Stimulated activated CD8-positive, alpha-beta memory T cell treated with anti-CD3 and anti-CD28 coated beads, Interleukin-2, amount 100 ng/mL, for 1 hour (primary cell): Measurements from ENCODE around the gene FGF2.
"Not testable (repeated sequence)": the region's sequence is repeated elsewhere in the genome, so short reads cannot be mapped to it uniquely, and the experiment has no call there.

ENCODE experiments used
- DNase-seq, 2 donors: peaks; one replicate each; pipeline ENCODE4 v3.0.0-alpha.2; 2020; ENCODE audit warnings: low read depth in 2 of 2

The FGF2 gene

GRCh38 chr4:122845760-122846159 is 19.1 kb downstream of the FGF2 start:
- DNase-seq, result no peak

DNA sequence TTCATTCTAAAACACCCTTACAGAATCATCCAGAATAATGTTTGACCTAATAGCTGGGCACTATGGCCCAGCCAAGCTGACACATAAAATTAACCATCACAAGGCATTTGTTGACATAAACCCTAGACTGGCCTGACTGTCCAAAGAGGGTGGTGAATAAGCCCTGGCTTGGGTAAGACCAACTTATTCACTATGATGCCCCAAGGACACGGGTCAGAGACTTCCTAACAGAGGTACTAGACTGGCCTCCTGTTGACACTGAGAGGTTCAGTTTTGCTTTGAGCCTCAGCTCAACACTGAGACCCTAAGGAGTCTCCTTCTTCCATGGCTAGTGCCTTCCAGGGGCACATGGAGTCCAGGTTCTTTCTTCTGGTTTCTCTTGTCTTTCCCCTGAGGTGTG is 21.3 kb downstream of the FGF2 start:
- DNase-seq, result no peak

GRCh38 chr4:122849789-122850188 is 23.2 kb downstream of the FGF2 start:
- not testable (repeated sequence) for DNase-seq

- no peak for DNase-seq
Measured at GRCh38 chr4:122851568-122851967, 24.9 kb downstream of the FGF2 start.

GRCh38 chr4:122854447-122855352 is 28.1 kb downstream of the FGF2 start:
- DNase-seq, result no peak

DNA sequence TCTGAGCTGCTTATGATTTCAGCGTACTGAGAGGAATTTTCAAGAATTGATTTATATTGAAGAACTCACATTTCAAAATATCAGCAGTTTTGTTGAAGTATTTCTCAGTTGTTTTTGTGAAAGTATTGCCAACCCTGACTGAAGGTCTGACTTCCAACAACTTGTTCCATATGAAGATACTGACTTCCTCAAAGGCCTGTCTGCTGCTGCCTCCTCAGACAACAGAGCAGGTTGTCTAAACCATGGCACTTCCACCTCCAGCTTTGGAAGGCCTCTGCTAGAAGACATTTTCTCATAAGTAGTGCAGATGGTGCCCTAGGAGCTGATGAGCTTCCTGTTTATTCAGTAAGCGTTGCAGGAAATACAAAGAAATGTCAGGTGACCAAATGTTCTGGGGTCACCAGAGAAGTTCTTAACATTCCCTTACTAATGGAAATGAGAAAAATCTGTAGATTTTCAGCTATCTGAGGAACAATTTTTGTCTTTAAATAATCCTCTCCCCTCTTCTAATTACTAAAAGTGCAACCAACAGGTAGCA is 28.8 kb downstream of the FGF2 start:
- DNase-seq, result no peak

DNA sequence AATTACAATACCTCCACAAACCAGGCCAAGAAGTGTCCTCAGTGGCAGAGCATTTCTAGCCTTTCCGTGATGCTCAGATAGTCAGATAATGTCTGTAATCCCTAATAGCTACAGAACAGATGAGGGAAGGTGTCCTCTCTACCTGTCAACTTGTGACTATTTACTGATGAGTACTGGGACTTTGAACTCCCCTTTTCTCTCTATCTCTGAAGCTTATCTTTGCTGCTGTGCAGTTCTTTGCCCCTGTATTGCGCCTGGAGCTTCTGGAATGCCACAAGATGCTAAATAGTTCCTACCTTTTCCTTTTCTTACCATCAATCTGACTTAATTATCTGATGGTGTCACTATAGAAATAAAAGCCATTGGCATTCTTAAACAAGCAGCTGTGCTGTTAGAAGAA is 30.5 kb downstream of the FGF2 start:
- DNase-seq, result no peak

DNA sequence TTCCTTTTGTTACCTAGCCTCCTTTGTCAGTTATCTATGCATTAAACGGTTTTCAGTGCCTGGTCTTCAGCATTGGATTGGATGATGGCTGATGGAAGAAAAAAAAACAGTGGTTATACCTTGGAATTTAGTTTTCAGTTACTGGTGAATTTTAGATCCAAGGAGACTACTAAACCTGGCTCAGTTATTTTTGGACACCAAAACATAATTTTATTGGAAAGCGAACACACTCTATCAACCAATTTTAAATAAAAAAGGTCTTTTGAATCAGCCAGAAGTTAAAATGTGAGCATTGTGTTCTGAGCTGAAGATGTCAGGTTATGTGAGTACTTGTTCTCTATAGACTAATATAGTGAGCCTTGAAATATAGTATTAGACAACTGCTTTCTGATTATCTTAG is 32.1 kb downstream of the FGF2 start:
- no peak for DNase-seq

DNA sequence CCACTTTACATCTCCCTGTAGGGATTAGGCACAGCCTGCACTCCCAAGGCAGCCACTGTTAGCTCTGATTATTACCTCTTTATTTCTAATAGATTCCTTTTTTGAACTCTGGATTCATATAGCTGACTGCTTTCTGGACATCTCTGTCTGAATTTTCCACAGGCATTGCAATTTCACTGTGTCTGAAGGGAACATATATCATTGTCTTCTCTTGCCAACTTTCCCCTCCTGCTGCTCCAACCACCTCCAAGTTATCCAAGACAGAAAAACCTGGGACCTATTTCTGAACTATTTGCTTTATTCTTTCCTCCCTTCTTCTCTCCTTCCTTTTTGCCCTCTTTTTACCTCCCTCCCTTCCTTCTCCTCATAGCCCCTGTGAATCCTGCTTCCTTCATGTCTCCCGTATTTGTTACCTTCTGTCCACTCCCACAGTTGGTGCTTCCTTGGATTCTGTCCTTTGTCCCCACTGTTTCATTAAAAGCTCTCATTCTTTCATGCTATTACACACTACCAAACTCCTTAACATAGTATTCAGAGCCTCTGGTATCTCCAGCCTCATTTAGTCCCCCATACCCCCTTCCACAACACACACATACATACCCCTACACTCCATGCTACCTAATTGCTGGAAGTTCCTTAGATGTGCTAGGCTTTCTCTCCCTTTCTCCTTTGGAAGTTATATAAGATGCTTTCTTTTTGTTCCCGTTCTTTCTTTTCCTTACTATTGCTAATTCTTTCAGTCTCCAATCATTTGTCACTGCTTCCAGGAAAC is 34.7 kb downstream of the FGF2 start:
- no peak for DNase-seq

- DNase-seq, result no peak
Measured at GRCh38 chr4:122863639-122864038, 37.0 kb downstream of the FGF2 start.

- DNase-seq, result no peak
Measured at GRCh38 chr4:122865425-122865824, 38.8 kb downstream of the FGF2 start.

DNA sequence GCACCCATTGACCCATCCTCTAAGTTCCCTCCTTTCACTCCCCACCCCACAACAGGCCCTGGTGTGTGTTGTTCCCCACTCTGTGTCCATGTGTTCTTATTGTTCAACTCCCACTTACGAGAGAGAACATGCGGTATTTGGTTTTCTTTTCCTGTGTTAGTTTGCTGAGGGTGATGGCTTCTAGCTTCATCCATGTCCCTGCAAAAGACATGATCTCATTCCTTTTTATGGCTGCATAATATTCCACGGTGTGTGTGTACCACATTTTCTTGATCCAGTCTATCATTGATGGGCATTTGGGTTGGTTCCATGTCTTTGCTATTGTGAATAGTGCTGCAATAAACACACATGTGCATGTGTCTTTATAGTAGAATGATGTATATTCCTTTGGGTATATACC is 41.6 kb downstream of the FGF2 start:
- not testable (repeated sequence) for DNase-seq

- no peak for DNase-seq
Measured at GRCh38 chr4:122873146-122873545, 46.5 kb downstream of the FGF2 start.

GRCh38 chr4:122873821-122874593 is 47.4 kb downstream of the FGF2 start:
- DNase-seq, result no peak

GRCh38 chr4:122875949-122876348 is 49.3 kb downstream of the FGF2 start:
- no peak for DNase-seq

- no peak for DNase-seq
Measured at GRCh38 chr4:122876456-122876855, 49.8 kb downstream of the FGF2 start.

DNA sequence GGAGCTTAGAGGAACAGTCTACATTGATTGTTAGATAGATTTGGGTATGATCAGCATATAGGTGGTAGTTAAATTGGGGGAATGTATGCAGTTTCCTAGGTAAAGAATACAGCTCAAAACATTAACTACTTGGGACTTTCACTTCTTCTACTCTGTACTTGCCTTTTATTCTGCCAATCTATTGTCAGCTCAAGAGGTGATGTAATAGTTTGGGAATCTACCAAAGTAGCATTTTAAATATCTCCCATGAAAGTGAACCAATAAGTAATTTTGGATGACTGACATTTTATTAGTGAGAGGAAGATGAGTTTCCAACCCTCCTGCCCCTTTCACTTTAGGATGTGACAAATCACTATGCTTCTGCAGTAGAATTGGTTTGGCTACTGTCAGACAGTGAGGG is 52.4 kb downstream of the FGF2 start:
- DNase-seq, result no peak

DNA sequence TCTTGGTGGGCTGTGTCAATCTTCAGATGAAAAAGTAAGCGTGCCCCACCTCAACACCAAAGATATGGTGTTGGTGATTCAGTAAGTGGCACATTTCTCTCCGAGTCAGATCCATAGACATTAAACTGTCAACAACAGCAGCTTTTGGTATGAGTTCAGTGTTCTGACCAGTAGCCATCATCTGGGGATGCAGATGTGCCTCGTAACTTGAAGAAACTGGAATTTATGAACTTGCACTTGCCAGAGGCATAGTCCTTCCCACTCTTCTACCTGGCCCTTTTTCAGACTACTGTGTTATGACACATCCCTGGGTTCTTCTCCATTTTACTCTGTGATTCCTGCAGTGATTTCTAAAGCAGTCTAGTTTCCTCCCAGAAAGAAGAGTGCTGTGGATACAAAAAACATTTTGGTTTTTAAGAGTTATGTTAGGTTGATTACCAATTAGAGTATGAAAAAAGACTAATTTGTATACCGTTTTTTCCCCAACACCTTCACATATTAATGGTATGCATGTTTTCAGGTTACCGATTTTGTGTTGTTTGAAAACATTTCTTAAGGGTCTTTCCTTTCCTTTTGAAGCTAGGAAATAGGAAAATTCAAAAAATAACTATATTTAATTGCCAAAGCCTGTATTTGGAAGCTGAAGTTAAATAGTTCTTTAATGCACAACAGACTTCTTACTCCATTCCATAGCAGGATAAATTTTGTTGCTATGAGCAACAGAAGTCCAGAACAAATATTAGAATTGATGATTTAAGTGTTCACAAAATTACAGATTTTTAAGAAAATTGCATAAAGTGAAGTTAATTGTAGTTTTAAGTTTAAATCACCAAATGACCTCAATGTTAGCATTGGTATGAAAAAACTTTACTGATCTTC is 56.5 kb downstream of the FGF2 start:
- no peak for DNase-seq

DNA sequence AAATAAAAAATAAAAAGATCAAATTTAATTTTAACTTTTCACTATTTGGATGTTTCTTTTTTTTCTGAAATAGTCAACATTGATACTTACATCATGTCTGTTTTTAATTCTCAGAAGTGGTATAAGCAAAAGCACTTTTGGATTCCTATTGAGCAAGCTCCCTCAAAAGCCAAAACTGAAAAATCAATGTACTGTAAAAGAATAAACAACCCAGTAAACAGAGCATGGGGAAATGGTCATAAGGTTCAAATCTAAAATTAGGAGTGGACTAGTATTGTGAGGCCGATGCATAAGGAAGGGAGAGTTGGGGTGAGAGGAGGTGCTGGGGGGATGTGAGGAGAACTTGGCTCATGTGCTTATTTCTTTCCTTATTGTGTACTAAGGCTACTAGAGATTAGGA is 57.9 kb downstream of the FGF2 start:
- DNase-seq, result no peak

- DNase-seq, result no peak
Measured at GRCh38 chr4:122889726-122890125, 63.1 kb downstream of the FGF2 start.
